Natural killer cell (primary cell): ENCODE measurements around the gene PIEZO1. TPM values are rescaled to one million over a fixed set of nuclear protein-coding genes. Genes with fewer than 3 reads are reported as not detected.

Experiments
- ATAC-seq, 3 donors: fragments of 150-1000 bp in 2 of 3; fragments of 200-7000 bp in 1 of 3; cut with Tn5 transposase; 1 replicate in 1 of 3; 2 replicates in 2 of 3; pipeline ENCODE4 v1.10.0; 2021; ENCODE audit warnings: mild to moderate bottlenecking in 2 of 3, moderate library complexity in 2 of 3
- DNase-seq, 2 donors: peaks; one replicate each; pipeline versions ENCODE4 v3.0.0 to v3.0.0-alpha.2; 2013 to 2021; ENCODE audit warnings: mixed read lengths in 1 of 2
- H3K27ac ChIP-seq: one replicate; pipeline ENCODE4 v1.5.1; 2013; ENCODE audit warnings: mild to moderate bottlenecking, low read length
- H3K27me3 ChIP-seq: one replicate; pipeline ENCODE4 v1.6.1; 2013; ENCODE audit warnings: low read length; ENCODE audit not compliant: control insufficient read depth, insufficient read depth
- H3K36me3 ChIP-seq: one replicate; pipeline ENCODE4 v1.6.1; 2013; ENCODE audit warnings: low read length; ENCODE audit not compliant: control insufficient read depth, insufficient read depth
- H3K4me1 ChIP-seq: one replicate; pipeline ENCODE4 v1.6.1; 2013; ENCODE audit warnings: low read length; ENCODE audit not compliant: control insufficient read depth, insufficient read depth
- H3K4me3 ChIP-seq: one replicate; pipeline ENCODE4 v1.5.1; 2013; ENCODE audit warnings: low read length
- H3K9me3 ChIP-seq: one replicate; pipeline ENCODE4 v1.6.1; 2013; ENCODE audit warnings: low read length; ENCODE audit not compliant: control insufficient read depth, insufficient read depth
- H3K27ac Mint-ChIP-seq, 2 donors: one replicate each; pipeline ENCODE4 v1.8.0; 2022; ENCODE audit warnings: mild to moderate bottlenecking in 2 of 2, mixed read lengths in 2 of 2, moderate library complexity in 1 of 2
- H3K27me3 Mint-ChIP-seq, 2 donors: one replicate each; pipeline ENCODE4 v1.8.0; 2022; ENCODE audit warnings: low read depth in 2 of 2, mixed read lengths in 2 of 2
- H3K36me3 Mint-ChIP-seq: one replicate; pipeline ENCODE4 v1.8.0; 2022; ENCODE audit warnings: mixed read lengths
- H3K4me1 Mint-ChIP-seq, 2 donors: one replicate each; pipeline ENCODE4 v1.8.0; 2022; ENCODE audit warnings: mixed read lengths in 2 of 2
- H3K4me3 Mint-ChIP-seq: one replicate; pipeline ENCODE4 v1.8.0; 2022; ENCODE audit warnings: mild to moderate bottlenecking, moderate library complexity, mixed read lengths
- H3K9me3 Mint-ChIP-seq, 2 donors: one replicate each; pipeline ENCODE4 v1.8.0; 2022; ENCODE audit warnings: mixed read lengths in 2 of 2
- CTCF ChIP-seq: fragments of 200-600 bp; IDR thresholded peaks from one replicate; pipeline ENCODE4 v1.8.0; 2022; ENCODE audit warnings: antibody characterized with exemption
- WGBS: methylation state at CpG from one replicate; pipeline ENCODE4 v1.1.7; 2013; ENCODE audit warnings: missing lambda C conversion rate; ENCODE audit not compliant: insufficient coverage; 5-methylcytosine and 5-hydroxymethylcytosine counted together
- intact Hi-C: fragments of 100-400 bp; cut with micrococcal nuclease; formaldehyde crosslinking; loops from one replicate; pipeline ENCODE4 v1.14.2; 2022
- total RNA-seq, 4 donors: library from RNA; stranded (reverse); fragments of 120-200 nt in 1 of 4; gene quantifications; one replicate each; pipeline versions ENCODE4 v1.2.3 to v1.2.4, GENCODE V29; 2013 to 2022

PIEZO1 gene
- total RNA-seq, 3 donors from 2014 or later (not counting 1 experiment from before 2014, with no cell fraction given), result 172 to 197 (median 183) TPM

DNA sequence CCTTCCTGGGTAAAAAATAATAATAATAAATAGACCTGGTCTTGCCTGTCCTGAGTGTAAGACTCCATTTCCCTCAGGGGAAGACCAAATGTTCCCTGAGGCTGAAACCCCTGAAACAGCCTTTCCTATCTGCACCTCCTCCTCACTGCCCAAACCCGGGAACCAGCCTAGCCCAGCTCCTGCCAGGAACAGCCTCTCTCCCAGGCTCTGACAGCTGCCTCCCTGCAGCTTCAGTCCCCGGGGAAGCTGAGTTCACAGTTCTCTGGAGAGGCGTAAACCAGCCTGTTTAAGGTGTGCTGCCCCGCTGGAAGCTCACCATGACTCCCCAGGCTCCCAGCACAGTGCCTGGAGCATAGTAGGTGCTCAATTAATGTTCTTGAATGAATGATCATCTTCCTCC lies 11.3 kb upstream of the PIEZO1 start:
- no peak overlapping the region for H3K4me3 Mint-ChIP-seq
- no peak overlapping the region for H3K27ac Mint-ChIP-seq
- no peak for ATAC-seq
- no peaks in the 10 kb centered on the region for H3K9me3 Mint-ChIP-seq
- H3K27me3 Mint-ChIP-seq, result no peaks in the 10 kb centered on the region
- no peak for TF ChIP-seq CTCF
- Histone ChIP-seq H3K27ac (no peak overlapping the region), H3K36me3 (no peaks in the 10 kb centered on the region), H3K9me3 (no peaks in the 10 kb centered on the region), H3K4me1 (peaks cover 46% of the 10 kb centered on the region), H3K27me3 (no peaks in the 10 kb centered on the region), H3K4me3 (no peak overlapping the region)
- WGBS, result 94% methylated on average over 4 of the region's 4 CpGs
- DNase-seq, result no peak
- H3K36me3 Mint-ChIP-seq, result no peaks in the 10 kb centered on the region
- intact Hi-C loops, result no loop called here
- peaks cover 4 to 14% of the 10 kb centered on the region in 2 donors for H3K4me1 Mint-ChIP-seq

DNA sequence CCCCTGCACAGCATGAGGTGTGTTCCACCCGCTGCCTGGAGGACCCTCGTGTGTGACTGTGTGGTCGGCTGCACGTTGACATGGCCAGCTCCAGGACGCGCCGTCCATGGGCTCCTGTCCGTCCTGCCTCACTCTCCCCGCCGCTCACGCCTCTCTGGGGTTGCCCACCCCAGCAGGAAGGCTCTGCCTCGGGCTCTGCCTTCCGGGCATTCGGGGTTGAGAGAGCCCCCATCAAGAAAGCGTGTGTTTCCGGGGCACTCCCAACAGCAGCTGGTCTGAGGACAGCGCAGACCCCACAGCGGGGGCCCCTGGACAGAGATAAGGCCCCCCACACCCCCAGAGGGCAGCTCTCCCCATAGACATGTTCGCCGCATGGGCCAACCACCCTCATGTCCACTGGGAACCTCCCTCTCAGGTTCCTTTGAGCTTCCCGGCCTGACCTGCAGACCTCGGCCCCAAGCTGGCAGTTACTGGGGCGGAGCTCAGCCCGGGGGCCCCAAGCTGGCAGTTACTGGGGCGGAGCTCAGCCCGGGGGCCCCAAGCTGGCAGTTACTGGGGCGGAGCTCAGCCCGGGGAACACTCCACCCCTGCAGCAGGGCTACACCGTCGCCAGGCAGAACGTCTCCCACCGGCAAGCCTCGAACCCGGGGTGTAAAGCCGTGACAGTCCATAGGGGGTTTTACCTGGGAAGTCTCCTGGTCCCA lies 8.4 kb upstream of the PIEZO1 start:
- 33% methylated on average over 35 of the region's 35 CpGs for WGBS
- no peaks in the 10 kb centered on the region for H3K36me3 Mint-ChIP-seq
- TF ChIP-seq CTCF, result no peak
- Histone ChIP-seq H3K36me3 (no peaks in the 10 kb centered on the region), H3K27ac (no peak overlapping the region), H3K9me3 (no peaks in the 10 kb centered on the region), H3K4me1 (peaks cover 70% of the 10 kb centered on the region), H3K27me3 (no peaks in the 10 kb centered on the region), H3K4me3 (no peak overlapping the region)
- intact Hi-C loops, result no loop called here
- no peak overlapping the region for H3K27ac Mint-ChIP-seq
- H3K9me3 Mint-ChIP-seq, result no peaks in the 10 kb centered on the region
- no peak for ATAC-seq
- H3K4me3 Mint-ChIP-seq, result peak overlapping the region; percentile 4
- DNase-seq, result peak in 1 of 2 donors; percentile 45
- H3K27me3 Mint-ChIP-seq, result no peaks in the 10 kb centered on the region
- peaks cover 17 to 33% of the 10 kb centered on the region in 2 donors for H3K4me1 Mint-ChIP-seq

- Histone ChIP-seq H3K4me1 (peaks cover 70% of the 10 kb centered on the region), H3K9me3 (no peaks in the 10 kb centered on the region), H3K27me3 (no peaks in the 10 kb centered on the region), H3K27ac (no peak overlapping the region), H3K4me3 (no peak overlapping the region), H3K36me3 (no peaks in the 10 kb centered on the region)
- ATAC-seq (no peak), DNase-seq (no peak)
- H3K9me3 Mint-ChIP-seq, result no peaks in the 10 kb centered on the region
- peaks cover 17 to 33% of the 10 kb centered on the region in 2 donors for H3K4me1 Mint-ChIP-seq
- no peaks in the 10 kb centered on the region for H3K27me3 Mint-ChIP-seq
- TF ChIP-seq CTCF, result no peak
- H3K36me3 Mint-ChIP-seq, result no peaks in the 10 kb centered on the region
- 88% methylated on average over 12 of the region's 12 CpGs for WGBS
- H3K4me3 Mint-ChIP-seq, result no peak overlapping the region
- intact Hi-C loops, result no loop called here
- peak overlapping the region in 1 of 2 donors; percentile 65 for H3K27ac Mint-ChIP-seq
These were observed 7.7 kb upstream of the PIEZO1 start for GRCh38 chr16:88792668-88793250.
